Liver (tissue), 3 donors: Measurements from ENCODE around the gene RPGRIP1.

Experiments
- EGR1 ChIP-seq, 2 donors: IDR thresholded peaks; 2 replicates each; pipeline ENCODE4 v1.6.1; 2016 to 2018; ENCODE audit warnings: antibody characterized with exemption in 2 of 2, low read depth in 2 of 2
- GABPA ChIP-seq, 2 donors: IDR thresholded peaks in 1 of 2; conservative IDR thresholded peaks in 1 of 2; 2 replicates each; pipeline ENCODE4 v1.6.1; 2016; ENCODE audit warnings: antibody characterized with exemption in 2 of 2, mild to moderate bottlenecking in 1 of 2, moderate library complexity in 1 of 2
- HNF4A ChIP-seq, 2 donors: conservative IDR thresholded peaks; 2 replicates each; pipeline ENCODE4 v1.6.1; 2016; ENCODE audit warnings: antibody characterized with exemption in 2 of 2, mild to moderate bottlenecking in 2 of 2
- JUND ChIP-seq, 2 donors: IDR thresholded peaks; 2 replicates each; pipeline ENCODE4 v1.6.1; 2016; ENCODE audit warnings: antibody characterized with exemption in 2 of 2
- MAX ChIP-seq: IDR thresholded peaks from 2 replicates; pipeline ENCODE4 v1.6.1; 2016; ENCODE audit warnings: antibody characterized with exemption
- RAD21 ChIP-seq, 2 donors: IDR thresholded peaks; 2 replicates each; pipeline ENCODE4 v1.6.1; 2016; ENCODE audit warnings: antibody characterized with exemption in 2 of 2, mild to moderate bottlenecking in 2 of 2
- REST ChIP-seq: IDR thresholded peaks from 2 replicates; pipeline ENCODE4 v1.6.1; 2016; ENCODE audit warnings: antibody characterized with exemption, mild to moderate bottlenecking
- RXRA ChIP-seq, 2 donors: IDR thresholded peaks; 2 replicates each; pipeline ENCODE4 v1.6.1; 2017 to 2018; ENCODE audit warnings: antibody characterized with exemption in 2 of 2, mild to moderate bottlenecking in 1 of 2
- TAF1 ChIP-seq: conservative IDR thresholded peaks from 2 replicates; pipeline ENCODE4 v1.6.1; 2016; ENCODE audit warnings: antibody characterized with exemption, mild to moderate bottlenecking
- YY1 ChIP-seq: IDR thresholded peaks from 2 replicates; pipeline ENCODE4 v1.6.1; 2016; ENCODE audit warnings: antibody characterized with exemption, mild to moderate bottlenecking
- ZBTB33 ChIP-seq: IDR thresholded peaks from 2 replicates; pipeline ENCODE4 v1.6.1; 2016; ENCODE audit warnings: antibody characterized with exemption
- TF ChIP-seq, protein P1 (sequence below): fragments of 150-350 bp; IDR thresholded peaks from 2 replicates; pipeline ENCODE4 v1.5.1; 2017; ENCODE audit warnings: improper control_type of control experiment, low read depth, low read length; ENCODE audit not compliant: missing input control
- TF ChIP-seq, protein P2 (sequence below): IDR thresholded peaks from 2 replicates; pipeline ENCODE4 v1.6.1; 2016; ENCODE audit warnings: antibody characterized with exemption
- donor health status: healthy.
- donor health status: healthy.

DNA sequence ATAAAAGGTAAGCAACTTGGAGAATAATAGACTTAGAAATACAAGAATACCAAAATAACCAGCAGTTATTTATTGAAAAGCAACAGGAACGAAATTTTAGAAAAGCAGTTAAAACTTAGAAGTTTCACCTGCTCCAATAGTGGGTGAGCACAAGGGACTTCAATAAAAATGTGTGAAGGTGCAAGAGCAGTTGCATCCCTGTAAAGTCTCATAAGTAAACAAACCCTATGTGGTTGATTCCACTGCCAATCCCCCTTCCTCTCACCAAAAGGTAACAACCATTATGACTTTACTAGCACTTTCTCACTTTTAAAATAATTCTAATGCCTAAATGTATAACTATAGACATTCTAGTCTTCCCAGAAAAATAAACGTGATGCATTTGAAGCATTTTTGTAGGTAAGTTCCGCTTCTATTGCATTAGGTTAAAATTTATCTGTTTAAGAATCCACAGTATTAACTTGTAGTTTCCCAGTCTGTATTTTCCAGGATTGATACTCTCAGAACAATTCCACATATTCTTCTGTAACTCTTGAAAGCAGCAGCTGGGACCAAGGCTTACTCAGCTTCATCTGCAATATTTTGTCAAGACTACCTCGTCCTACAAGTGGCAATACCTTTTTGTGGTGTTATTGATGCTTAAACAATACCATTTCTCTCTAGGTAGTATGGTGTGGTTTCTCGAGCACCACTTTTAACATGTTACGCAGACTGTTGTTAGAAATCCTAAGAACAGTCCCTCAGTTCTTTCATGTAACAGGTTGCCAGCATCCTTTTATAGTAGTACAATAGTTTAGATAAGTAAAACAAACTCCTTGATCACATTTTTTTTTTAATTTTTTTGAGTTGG is 42.7 kb upstream of the RPGRIP1 start:
- no peak for TF ChIP-seq TAF1
- TF ChIP-seq, protein P1, sequence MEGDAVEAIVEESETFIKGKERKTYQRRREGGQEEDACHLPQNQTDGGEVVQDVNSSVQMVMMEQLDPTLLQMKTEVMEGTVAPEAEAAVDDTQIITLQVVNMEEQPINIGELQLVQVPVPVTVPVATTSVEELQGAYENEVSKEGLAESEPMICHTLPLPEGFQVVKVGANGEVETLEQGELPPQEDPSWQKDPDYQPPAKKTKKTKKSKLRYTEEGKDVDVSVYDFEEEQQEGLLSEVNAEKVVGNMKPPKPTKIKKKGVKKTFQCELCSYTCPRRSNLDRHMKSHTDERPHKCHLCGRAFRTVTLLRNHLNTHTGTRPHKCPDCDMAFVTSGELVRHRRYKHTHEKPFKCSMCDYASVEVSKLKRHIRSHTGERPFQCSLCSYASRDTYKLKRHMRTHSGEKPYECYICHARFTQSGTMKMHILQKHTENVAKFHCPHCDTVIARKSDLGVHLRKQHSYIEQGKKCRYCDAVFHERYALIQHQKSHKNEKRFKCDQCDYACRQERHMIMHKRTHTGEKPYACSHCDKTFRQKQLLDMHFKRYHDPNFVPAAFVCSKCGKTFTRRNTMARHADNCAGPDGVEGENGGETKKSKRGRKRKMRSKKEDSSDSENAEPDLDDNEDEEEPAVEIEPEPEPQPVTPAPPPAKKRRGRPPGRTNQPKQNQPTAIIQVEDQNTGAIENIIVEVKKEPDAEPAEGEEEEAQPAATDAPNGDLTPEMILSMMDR = no peak
- no peak for TF ChIP-seq EGR1 (IDR thresholded peaks at IDR 0.05; ENCODE audit: low read depth in 2 of 2)
- TF ChIP-seq GABPA (IDR thresholded peaks at IDR 0.05 in 1 of 2, conservative IDR thresholded peaks at IDR 0.05 in 1 of 2) = no peak
- TF ChIP-seq RAD21 (IDR thresholded peaks at IDR 0.05) = no peak
- no peak for TF ChIP-seq ZBTB33
- TF ChIP-seq REST = no peak
- TF ChIP-seq RXRA (IDR thresholded peaks at IDR 0.05) = no peak
- TF ChIP-seq, protein P2, sequence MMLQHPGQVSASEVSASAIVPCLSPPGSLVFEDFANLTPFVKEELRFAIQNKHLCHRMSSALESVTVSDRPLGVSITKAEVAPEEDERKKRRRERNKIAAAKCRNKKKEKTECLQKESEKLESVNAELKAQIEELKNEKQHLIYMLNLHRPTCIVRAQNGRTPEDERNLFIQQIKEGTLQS = no peak
- no peak for TF ChIP-seq JUND (IDR thresholded peaks at IDR 0.05)
- no peak for TF ChIP-seq MAX
- TF ChIP-seq HNF4A (conservative IDR thresholded peaks at IDR 0.05) = no peak
- TF ChIP-seq YY1 = no peak
